Neural crest cell (in vitro differentiated cells): ENCODE measurements around the gene DMAC2. TPM values are rescaled to one million over a fixed set of nuclear protein-coding genes. Genes with fewer than 3 reads are reported as not detected.

ENCODE experiments used
- DNase-seq: peaks from one replicate; pipeline ENCODE4 v3.0.0; 2021; ENCODE audit warnings: low read depth, mixed read lengths, low spot score
- H3K27ac Mint-ChIP-seq: one replicate; pipeline ENCODE4 v1.8.0; 2021; ENCODE audit warnings: mild to moderate bottlenecking, mixed read lengths; ENCODE audit not compliant: unreplicated experiment
- H3K27me3 Mint-ChIP-seq: 2 replicates; pipeline ENCODE4 v1.8.0; 2021; ENCODE audit warnings: low read depth, mild to moderate bottlenecking, mixed read lengths
- H3K36me3 Mint-ChIP-seq: 2 replicates; pipeline ENCODE4 v1.8.0; 2021; ENCODE audit warnings: low read depth, mild to moderate bottlenecking, mixed read lengths
- H3K4me1 Mint-ChIP-seq: 2 replicates; pipeline ENCODE4 v1.8.0; 2021; ENCODE audit warnings: mixed read lengths
- H3K4me3 Mint-ChIP-seq: one replicate; pipeline ENCODE4 v1.8.0; 2021; ENCODE audit warnings: mild to moderate bottlenecking, mixed read lengths
- H3K9me3 Mint-ChIP-seq: 2 replicates; pipeline ENCODE4 v1.8.0; 2021; ENCODE audit warnings: mixed read lengths
- CTCF ChIP-seq: fragments of 200-600 bp; sonication (generic); conservative IDR thresholded peaks from 2 replicates; pipeline ENCODE4 v1.5.0; 2021; ENCODE audit warnings: antibody characterized with exemption, mild to moderate bottlenecking
- total RNA-seq: library from RNA; stranded (reverse); gene quantifications from 2 replicates; pipeline ENCODE4 v1.2.1, GENCODE V29; 2021

The DMAC2 gene
- total RNA-seq, 1 donor from 2014 or later: 63.1 TPM

GRCh38 chr19:41457241-41457640 is 17.5 kb upstream of the DMAC2 start:
- Mint-ChIP-seq H3K27me3 (peaks cover 78% of the 10 kb centered on the region), H3K4me1 (no peaks in the 10 kb centered on the region), H3K9me3 (no peaks in the 10 kb centered on the region), H3K27ac (no peak overlapping the region), H3K4me3 (no peak overlapping the region), H3K36me3 (no peaks in the 10 kb centered on the region)
- no peak for DNase-seq
- no peak for TF ChIP-seq CTCF

GRCh38 chr19:41456342-41456918 is 16.7 kb upstream of the DMAC2 start:
- H3K4me3 Mint-ChIP-seq: no peak overlapping the region
- no peak for DNase-seq
- H3K27ac Mint-ChIP-seq: no peak overlapping the region
- H3K9me3 Mint-ChIP-seq: no peaks in the 10 kb centered on the region
- H3K27me3 Mint-ChIP-seq: peaks cover 76% of the 10 kb centered on the region
- no peaks in the 10 kb centered on the region for H3K4me1 Mint-ChIP-seq
- TF ChIP-seq CTCF: no peak
- H3K36me3 Mint-ChIP-seq: no peaks in the 10 kb centered on the region

GRCh38 chr19:41455936-41456335 is 16.2 kb upstream of the DMAC2 start:
- Mint-ChIP-seq H3K4me1 (no peaks in the 10 kb centered on the region), H3K4me3 (no peak overlapping the region), H3K27ac (no peak overlapping the region), H3K36me3 (no peaks in the 10 kb centered on the region), H3K27me3 (peaks cover 76% of the 10 kb centered on the region), H3K9me3 (no peaks in the 10 kb centered on the region)
- no peak for TF ChIP-seq CTCF
- no peak for DNase-seq

- H3K27me3 Mint-ChIP-seq: peaks cover 68% of the 10 kb centered on the region
- DNase-seq: no peak
- no peak for TF ChIP-seq CTCF
- H3K4me3 Mint-ChIP-seq: no peak overlapping the region
- H3K4me1 Mint-ChIP-seq: peaks cover 5% of the 10 kb centered on the region
- no peaks in the 10 kb centered on the region for H3K36me3 Mint-ChIP-seq
- H3K9me3 Mint-ChIP-seq: no peaks in the 10 kb centered on the region
- H3K27ac Mint-ChIP-seq: no peak overlapping the region
Observed at GRCh38 chr19:41452584-41453275, 13.0 kb upstream of the DMAC2 start.

GRCh38 chr19:41449865-41450178 is 10.1 kb upstream of the DMAC2 start:
- DNase-seq: no peak
- H3K4me3 Mint-ChIP-seq: no peak overlapping the region
- H3K9me3 Mint-ChIP-seq: no peaks in the 10 kb centered on the region
- H3K27ac Mint-ChIP-seq: no peak overlapping the region
- H3K27me3 Mint-ChIP-seq: peaks cover 67% of the 10 kb centered on the region
- TF ChIP-seq CTCF: no peak
- H3K4me1 Mint-ChIP-seq: peaks cover 5% of the 10 kb centered on the region
- H3K36me3 Mint-ChIP-seq: no peaks in the 10 kb centered on the region
